Tibial nerve (tissue), 4 donors: ENCODE results near the gene IL12B.

Experiments
- EP300 ChIP-seq, 2 donors: sonication (generic); formaldehyde crosslinking; IDR thresholded peaks; one replicate each; pipeline ENCODE4 v1.6.1; 2017; ENCODE audit warnings: antibody characterized with exemption in 2 of 2, mild to moderate bottlenecking in 1 of 2
- POLR2A ChIP-seq, 2 donors: fragments of 450-650 bp; IDR thresholded peaks; one replicate each; pipeline ENCODE4 v1.6.1; 2017; ENCODE audit warnings: antibody characterized with exemption in 2 of 2, mild to moderate bottlenecking in 2 of 2, moderate library complexity in 2 of 2
- TF ChIP-seq, protein P1 (sequence below), 5 experiments: fragments of 200-600 bp in 3 of 5; fragments of 450-650 bp in 2 of 5; sonication (generic) in 3 of 5; IDR thresholded peaks; one replicate each; pipeline ENCODE4 v1.5.1; 2016 to 2019; ENCODE audit warnings: antibody characterized with exemption in 5 of 5, mild to moderate bottlenecking in 3 of 5, moderate library complexity in 2 of 5

DNA sequence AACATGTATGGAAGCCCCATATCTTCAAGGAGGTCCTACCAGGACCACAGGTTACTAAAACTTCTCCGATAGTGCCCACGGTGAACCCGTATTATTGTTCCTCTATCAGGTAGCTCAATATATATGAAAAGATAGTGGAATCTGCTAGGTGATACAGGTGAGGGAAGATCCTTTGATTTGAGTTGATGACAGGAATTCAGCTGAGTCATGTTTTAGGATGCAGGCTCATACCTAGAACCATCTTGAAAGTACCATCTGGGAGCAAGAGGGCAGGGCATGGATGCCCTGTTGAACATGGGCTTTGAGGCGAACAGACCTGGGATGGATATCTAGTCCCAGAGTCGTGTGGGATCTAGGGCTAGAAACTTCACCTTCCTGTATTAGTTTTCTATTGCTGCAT lies 35.4 kb downstream of the IL12B start:
- no peak for TF ChIP-seq POLR2A (IDR thresholded peaks at IDR 0.05)
- TF ChIP-seq, protein P1, sequence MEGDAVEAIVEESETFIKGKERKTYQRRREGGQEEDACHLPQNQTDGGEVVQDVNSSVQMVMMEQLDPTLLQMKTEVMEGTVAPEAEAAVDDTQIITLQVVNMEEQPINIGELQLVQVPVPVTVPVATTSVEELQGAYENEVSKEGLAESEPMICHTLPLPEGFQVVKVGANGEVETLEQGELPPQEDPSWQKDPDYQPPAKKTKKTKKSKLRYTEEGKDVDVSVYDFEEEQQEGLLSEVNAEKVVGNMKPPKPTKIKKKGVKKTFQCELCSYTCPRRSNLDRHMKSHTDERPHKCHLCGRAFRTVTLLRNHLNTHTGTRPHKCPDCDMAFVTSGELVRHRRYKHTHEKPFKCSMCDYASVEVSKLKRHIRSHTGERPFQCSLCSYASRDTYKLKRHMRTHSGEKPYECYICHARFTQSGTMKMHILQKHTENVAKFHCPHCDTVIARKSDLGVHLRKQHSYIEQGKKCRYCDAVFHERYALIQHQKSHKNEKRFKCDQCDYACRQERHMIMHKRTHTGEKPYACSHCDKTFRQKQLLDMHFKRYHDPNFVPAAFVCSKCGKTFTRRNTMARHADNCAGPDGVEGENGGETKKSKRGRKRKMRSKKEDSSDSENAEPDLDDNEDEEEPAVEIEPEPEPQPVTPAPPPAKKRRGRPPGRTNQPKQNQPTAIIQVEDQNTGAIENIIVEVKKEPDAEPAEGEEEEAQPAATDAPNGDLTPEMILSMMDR (IDR thresholded peaks at IDR 0.05), result no peak
- TF ChIP-seq EP300 (IDR thresholded peaks at IDR 0.05), result no peak
